NB4 (cell line): ENCODE data around the gene BIRC6.

ENCODE experiments used
- CTCF ChIP-seq: IDR thresholded peaks from one replicate; pipeline ENCODE4 v1.5.1; 2012; ENCODE audit warnings: low read depth, low read length
- POLR2A ChIP-seq: IDR thresholded peaks from 2 replicates; pipeline ENCODE4 v1.6.1; 2011; ENCODE audit warnings: mild to moderate bottlenecking; ENCODE audit not compliant: insufficient read length; ENCODE audit errors: extremely low read depth

- TF ChIP-seq CTCF (no peak), POLR2A (no peak)
Observed at GRCh38 chr2:32614084-32614483, 257.3 kb downstream of the BIRC6 start.
